Aorta (tissue), 5 donors: ENCODE measurements around the gene UPB1. TPM values are rescaled to one million over a fixed set of nuclear protein-coding genes. Genes with fewer than 3 reads are reported as not detected.
"Not testable (repeated sequence)": the region's sequence is repeated elsewhere in the genome, so short reads cannot be mapped to it uniquely, and the experiment has no call there.

ENCODE experiments used
- ATAC-seq: fragments of 200-7000 bp; cut with Tn5 transposase; one replicate; pipeline ENCODE4 v1.9.1; 2022; ENCODE audit warnings: moderate library complexity; ENCODE audit not compliant: low FRiP score
- DNase-seq, 2 donors: peaks; one replicate each; pipeline ENCODE4 v3.0.0-alpha.2; 2020
- H3K27ac ChIP-seq, 2 donors: one replicate each; pipeline ENCODE4 v1.5.1; 2013; ENCODE audit warnings: low read length in 2 of 2, mild to moderate bottlenecking in 2 of 2, moderate library complexity in 2 of 2, control low read depth in 1 of 2, inconsistent platforms in 1 of 2, low read depth in 1 of 2
- H3K27me3 ChIP-seq, 2 donors: one replicate each; pipeline ENCODE4 v1.6.1; 2013; ENCODE audit warnings: control low read depth in 1 of 2, low read length in 1 of 2, mild to moderate bottlenecking in 1 of 2, moderate library complexity in 1 of 2; ENCODE audit not compliant: insufficient read depth in 2 of 2, control insufficient read depth in 1 of 2
- H3K36me3 ChIP-seq, 2 donors: one replicate each; pipeline ENCODE4 v1.6.1; 2013; ENCODE audit warnings: control low read depth in 1 of 2, low read length in 1 of 2, mild to moderate bottlenecking in 1 of 2; ENCODE audit not compliant: insufficient read depth in 2 of 2, control insufficient read depth in 1 of 2
- H3K4me1 ChIP-seq, 2 donors: one replicate each; pipeline ENCODE4 v1.6.1; 2013; ENCODE audit warnings: low read length in 2 of 2, control low read depth in 1 of 2, mild to moderate bottlenecking in 1 of 2, moderate library complexity in 1 of 2; ENCODE audit not compliant: insufficient read depth in 2 of 2, control insufficient read depth in 1 of 2
- H3K4me3 ChIP-seq, 2 donors: one replicate each; pipeline ENCODE4 v1.5.1; 2013; ENCODE audit warnings: low read length in 2 of 2, control low read depth in 1 of 2, mild to moderate bottlenecking in 1 of 2
- H3K9me3 ChIP-seq: one replicate; pipeline ENCODE4 v1.6.1; 2013; ENCODE audit warnings: mild to moderate bottlenecking, low read length; ENCODE audit not compliant: control insufficient read depth
- WGBS, 2 donors: extraction: QIAGEN DNeasy Blood & Tissue Kit; methylation state at CpG; one replicate each; pipeline ENCODE4 v1.1.7; 2013; 5-methylcytosine and 5-hydroxymethylcytosine counted together
- intact Hi-C, 2 donors: fragments of 100-400 bp; cut with DNase I; formaldehyde crosslinking; loops; one replicate each; pipeline versions ENCODE4 v1.14.2 to v1.15.0; 2022
- polyA plus RNA-seq, 2 donors: library from polyadenylated mRNA; stranded (reverse); fragments of 200-250 nt; gene quantifications; one replicate each; pipeline ENCODE4 v1.2.3, GENCODE V29; 2013
- total RNA-seq, 2 donors: library from RNA; stranded (reverse); fragmentation: NEBNext Ultra II Directional; extraction: Animal tissue kit (Norgen Biotek cat#: 25700); gene quantifications; one replicate each; pipeline ENCODE4 v1.2.1, GENCODE V29; 2021
- donor health status: healthy with polysubstance abuse.
- donor health status: Bipolar disorder and iron deficiency.
- donor health status: DM: no; HTN: no; CAD: no.
- donor health status: DM: no; HTN: no; CAD: no.
- donor health status: DM: yes; HTN: yes; CAD: no.

Gene UPB1
- total and polyA plus RNA-seq, 4 donors = 0.38 to 1.6 (median 0.94) TPM

- no peak overlapping the region for H3K27ac ChIP-seq
- intact Hi-C loops = no loop called here
Observed at GRCh38 chr22:24485608-24486007, 9.5 kb upstream of the UPB1 start.

GRCh38 chr22:24486501-24486921 is 8.6 kb upstream of the UPB1 start:
- intact Hi-C loops = no loop called here
- no peak for ATAC-seq
- Histone ChIP-seq H3K9me3 (no peaks in the 10 kb centered on the region), H3K27ac (no peak overlapping the region), H3K4me1 (no peaks in the 10 kb centered on the region), H3K4me3 (no peak overlapping the region), H3K27me3 (no peaks in the 10 kb centered on the region), H3K36me3 (no peaks in the 10 kb centered on the region)
- 88 to 90% methylated on average over 2 of the region's 2 CpGs for WGBS, 2 donors
- no peak for DNase-seq

More at GRCh38 chr22:24485608-24486007, 9.5 kb upstream of the UPB1 start:
- Histone ChIP-seq H3K4me3 (no peak overlapping the region), H3K36me3 (no peaks in the 10 kb centered on the region), H3K4me1 (no peaks in the 10 kb centered on the region), H3K9me3 (no peaks in the 10 kb centered on the region), H3K27me3 (no peaks in the 10 kb centered on the region)
- no peak for DNase-seq
- no peak for ATAC-seq
- WGBS, 2 donors = 60 to 71% methylated on average over 3 of the region's 3 CpGs

- no peak for ATAC-seq
- no peaks in the 10 kb centered on the region for H3K4me1 ChIP-seq
- no peak for DNase-seq
- intact Hi-C loops = no loop called here
- H3K27me3 ChIP-seq = no peaks in the 10 kb centered on the region
- WGBS, 2 donors = 49 to 74% methylated on average over 2 of the region's 2 CpGs
- no peaks in the 10 kb centered on the region for H3K36me3 ChIP-seq
- H3K27ac ChIP-seq = no peak overlapping the region
- no peak overlapping the region for H3K4me3 ChIP-seq
- H3K9me3 ChIP-seq = no peaks in the 10 kb centered on the region
Observed at GRCh38 chr22:24489011-24489410, 6.1 kb upstream of the UPB1 start.

GRCh38 chr22:24489434-24489833 is 5.7 kb upstream of the UPB1 start:
- H3K4me1 ChIP-seq, DNase-seq, H3K27me3 ChIP-seq, H3K4me3 ChIP-seq, ATAC-seq, intact Hi-C loops, H3K36me3 ChIP-seq, H3K27ac ChIP-seq, H3K9me3 ChIP-seq: not testable (repeated sequence)
- 94 to 97% methylated on average over 1 of the region's 1 CpG for WGBS, 2 donors

- 95 to 97% methylated on average over 3 of the region's 3 CpGs for WGBS, 2 donors
- H3K27ac ChIP-seq = no peak overlapping the region
- H3K4me3 ChIP-seq = no peak overlapping the region
- H3K27me3 ChIP-seq = no peaks in the 10 kb centered on the region
- intact Hi-C loops = no loop called here
- no peak for ATAC-seq
- H3K36me3 ChIP-seq = no peaks in the 10 kb centered on the region
- H3K9me3 ChIP-seq = no peaks in the 10 kb centered on the region
- no peak for DNase-seq
- no peaks in the 10 kb centered on the region for H3K4me1 ChIP-seq
Observed at GRCh38 chr22:24492391-24492790, 2.7 kb upstream of the UPB1 start.

GRCh38 chr22:24494167-24494527 is 985 bp upstream of the UPB1 start:
- Histone ChIP-seq H3K27ac (no peak overlapping the region), H3K27me3 (no peaks in the 10 kb centered on the region), H3K4me3 (no peak overlapping the region), H3K4me1 (no peaks in the 10 kb centered on the region), H3K9me3 (no peaks in the 10 kb centered on the region), H3K36me3 (no peaks in the 10 kb centered on the region)
- no peak for DNase-seq
- 49 to 55% methylated on average over 21 of the region's 21 CpGs for WGBS, 2 donors
- intact Hi-C loops = no loop called here
- ATAC-seq = no peak

- H3K27me3 ChIP-seq = no peaks in the 10 kb centered on the region
- H3K36me3 ChIP-seq = no peaks in the 10 kb centered on the region
- intact Hi-C loops = no loop called here
- DNase-seq (no peak), ATAC-seq (no peak)
- no peak overlapping the region for H3K27ac ChIP-seq
- H3K4me3 ChIP-seq = no peak overlapping the region
- H3K4me1 ChIP-seq = no peaks in the 10 kb centered on the region
- 97 to 98% methylated on average over 16 to 17 of the region's 17 CpGs for WGBS, 2 donors
- H3K9me3 ChIP-seq = no peaks in the 10 kb centered on the region
Observed at GRCh38 chr22:24495365-24495675, 188 bp downstream of the UPB1 start.

- H3K4me3 ChIP-seq = no peak overlapping the region
- H3K9me3 ChIP-seq = no peaks in the 10 kb centered on the region
- WGBS, 2 donors = 88 to 89% methylated on average over 5 of the region's 5 CpGs
- H3K36me3 ChIP-seq = no peaks in the 10 kb centered on the region
- no peak overlapping the region for H3K27ac ChIP-seq
- H3K4me1 ChIP-seq = no peaks in the 10 kb centered on the region
- ATAC-seq (no peak), DNase-seq (no peak)
- no peaks in the 10 kb centered on the region for H3K27me3 ChIP-seq
- intact Hi-C loops = no loop called here
Observed at GRCh38 chr22:24496234-24496633, 1.1 kb downstream of the UPB1 start.

GRCh38 chr22:24496661-24497060 is 1.5 kb downstream of the UPB1 start:
- Histone ChIP-seq H3K4me3 (no peak overlapping the region), H3K36me3 (no peaks in the 10 kb centered on the region), H3K9me3 (no peaks in the 10 kb centered on the region), H3K27ac (no peak overlapping the region), H3K27me3 (no peaks in the 10 kb centered on the region), H3K4me1 (no peaks in the 10 kb centered on the region)
- no peak for DNase-seq
- ATAC-seq = no peak
- WGBS, 2 donors = 92 to 94% methylated on average over 2 of the region's 2 CpGs
- intact Hi-C loops = no loop called here
